WTC11 (cell line): ENCODE measurements around the gene KAT7. TPM values are rescaled to one million over a fixed set of nuclear protein-coding genes. Genes with fewer than 3 reads are reported as not detected.

ENCODE experiments used
- ATAC-seq: fragments of 200-7000 bp; cut with Tn5 transposase; 2 replicates; pipeline ENCODE4 v1.10.0; 2021; ENCODE audit warnings: mild to moderate bottlenecking, moderate library complexity
- CTCF ChIA-PET: fragments of 300-600 bp; sonication (Branson Sonifier 250); formaldehyde crosslinking; loops from one replicate; lab custom pipeline; 2021; ENCODE audit warnings: antibody characterized with exemption; lab: Charles Lee
- POLR2A ChIA-PET: fragments of 350-600 bp; sonication (Branson Sonifier 250); formaldehyde crosslinking; loops from one replicate; lab custom pipeline; 2021; ENCODE audit warnings: antibody characterized with exemption; lab: Charles Lee
- DNase-seq: peaks from one replicate; pipeline ENCODE4 v3.0.0; 2021; ENCODE audit warnings: low spot score
- H3K27ac Mint-ChIP-seq: 2 replicates; pipeline ENCODE4 v1.8.0; 2021; ENCODE audit warnings: mixed read lengths
- H3K27me3 Mint-ChIP-seq: 2 replicates; pipeline ENCODE4 v1.8.0; 2021; ENCODE audit warnings: low read depth, mild to moderate bottlenecking, moderate library complexity, mixed read lengths
- H3K36me3 Mint-ChIP-seq: 2 replicates; pipeline ENCODE4 v1.8.0; 2021; ENCODE audit warnings: mixed read lengths
- H3K4me1 Mint-ChIP-seq: 2 replicates; pipeline ENCODE4 v1.8.0; 2022; ENCODE audit warnings: mixed read lengths
- H3K4me3 Mint-ChIP-seq: 2 replicates; pipeline ENCODE4 v1.8.0; 2021; ENCODE audit warnings: mild to moderate bottlenecking, moderate library complexity, mixed read lengths
- H3K9me3 Mint-ChIP-seq: 2 replicates; pipeline ENCODE4 v1.8.0; 2021; ENCODE audit warnings: mixed read lengths
- AFF4 ChIP-seq: sonication (generic); formaldehyde crosslinking; IDR thresholded peaks from 2 replicates; pipeline ENCODE4 v1.8.1; 2023; ENCODE audit warnings: mild to moderate bottlenecking, missing genetic modification reagents, borderline replicate concordance
- AR ChIP-seq: fragments of 250-450 bp; sonication (Bioruptor Pico); IDR thresholded peaks from 2 replicates; pipeline ENCODE4 v1.9.0; 2021; ENCODE audit warnings: mild to moderate bottlenecking
- ARID4B ChIP-seq: sonication (generic); formaldehyde crosslinking; IDR thresholded peaks from 2 replicates; pipeline ENCODE4 v1.8.0; 2023; ENCODE audit warnings: missing genetic modification reagents, mild to moderate bottlenecking, borderline replicate concordance
- HMGXB4 ChIP-seq: sonication (generic); formaldehyde crosslinking; IDR thresholded peaks from 2 replicates; pipeline ENCODE4 v1.8.1; 2023; ENCODE audit warnings: mild to moderate bottlenecking, moderate library complexity, missing genetic modification reagents
- NR2C2 ChIP-seq: sonication (generic); formaldehyde crosslinking; IDR thresholded peaks from 2 replicates; pipeline ENCODE4 v1.8.0; 2022; ENCODE audit warnings: mild to moderate bottlenecking, missing genetic modification reagents
- OVOL2 ChIP-seq: fragments of 250-450 bp; sonication (Bioruptor Pico); IDR thresholded peaks from 2 replicates; pipeline ENCODE4 v1.9.0; 2021; ENCODE audit warnings: mild to moderate bottlenecking, borderline replicate concordance
- RELA ChIP-seq: sonication (generic); formaldehyde crosslinking; IDR thresholded peaks from 2 replicates; pipeline ENCODE4 v1.8.1; 2022; ENCODE audit warnings: missing genetic modification reagents, mild to moderate bottlenecking, borderline replicate concordance
- TEAD4 ChIP-seq: sonication (generic); formaldehyde crosslinking; IDR thresholded peaks from 2 replicates; pipeline ENCODE4 v1.8.0; 2022; ENCODE audit warnings: mild to moderate bottlenecking, missing genetic modification reagents
- USF1 ChIP-seq: sonication (generic); formaldehyde crosslinking; IDR thresholded peaks from 2 replicates; pipeline ENCODE4 v1.8.0; 2022; ENCODE audit warnings: mild to moderate bottlenecking, missing genetic modification reagents
- ZMAT4 ChIP-seq: fragments of 250-450 bp; sonication (Bioruptor Pico); IDR thresholded peaks from 2 replicates; pipeline ENCODE4 v1.9.0; 2021; ENCODE audit warnings: mild to moderate bottlenecking
- ZNF423 ChIP-seq: fragments of 250-450 bp; sonication (Bioruptor Pico); IDR thresholded peaks from 2 replicates; pipeline ENCODE4 v2.1.2; 2022; ENCODE audit warnings: mild to moderate bottlenecking, moderate library complexity
- ZNF512 ChIP-seq: sonication (generic); formaldehyde crosslinking; IDR thresholded peaks from 2 replicates; pipeline ENCODE4 v1.8.1; 2022; ENCODE audit warnings: missing genetic modification reagents, borderline replicate concordance
- total RNA-seq: library from RNA; stranded (reverse); gene quantifications from 3 replicates; pipeline ENCODE4 v1.2.3, GENCODE V29; 2021

The KAT7 gene
- total RNA-seq, 1 experiment from 2014 or later, result 199 TPM

- no peak for ATAC-seq
- H3K36me3 Mint-ChIP-seq, result no peaks in the 10 kb centered on the region
- H3K27me3 Mint-ChIP-seq, result peaks cover 15% of the 10 kb centered on the region
- H3K27ac Mint-ChIP-seq, result no peak overlapping the region
- H3K4me1 Mint-ChIP-seq, result peaks cover 12% of the 10 kb centered on the region
- CTCF ChIA-PET, result interaction anchor here (1.0 to 1.6 kb wide), 2 partner anchors 10 to 75 kb away, joined by 4 to 5 read pairs; no protein-coding TSS in a partner anchor
- TF ChIP-seq OVOL2 (CRISPR knock-in tag) (no peak), AFF4 (CRISPR knock-in tag) (no peak), ARID4B (CRISPR knock-in tag) (no peak), TEAD4 (CRISPR knock-in tag) (no peak), ZNF512 (no peak), RELA (CRISPR knock-in tag) (no peak), USF1 (CRISPR knock-in tag) (no peak), AR (CRISPR knock-in tag) (no peak), NR2C2 (CRISPR knock-in tag) (no peak), HMGXB4 (CRISPR knock-in tag) (no peak), ZNF423 (no peak), ZMAT4 (CRISPR knock-in tag) (no peak)
- no peak for DNase-seq
- no peaks in the 10 kb centered on the region for H3K9me3 Mint-ChIP-seq
- POLR2A ChIA-PET, result no interaction called here
- no peak overlapping the region for H3K4me3 Mint-ChIP-seq
These were observed 4.7 kb upstream of the KAT7 start for GRCh38 chr17:49783791-49784190.
